CD4-positive, alpha-beta T cell treated with Interleukin-12 subunit alpha and Interleukin-12 subunit beta, for 1 hour (primary cell): ENCODE results near the gene CAMLG.

Experiments used
- DNase-seq: peaks from one replicate; pipeline ENCODE4 v3.0.0-alpha.2; 2020

Gene CAMLG

DNA sequence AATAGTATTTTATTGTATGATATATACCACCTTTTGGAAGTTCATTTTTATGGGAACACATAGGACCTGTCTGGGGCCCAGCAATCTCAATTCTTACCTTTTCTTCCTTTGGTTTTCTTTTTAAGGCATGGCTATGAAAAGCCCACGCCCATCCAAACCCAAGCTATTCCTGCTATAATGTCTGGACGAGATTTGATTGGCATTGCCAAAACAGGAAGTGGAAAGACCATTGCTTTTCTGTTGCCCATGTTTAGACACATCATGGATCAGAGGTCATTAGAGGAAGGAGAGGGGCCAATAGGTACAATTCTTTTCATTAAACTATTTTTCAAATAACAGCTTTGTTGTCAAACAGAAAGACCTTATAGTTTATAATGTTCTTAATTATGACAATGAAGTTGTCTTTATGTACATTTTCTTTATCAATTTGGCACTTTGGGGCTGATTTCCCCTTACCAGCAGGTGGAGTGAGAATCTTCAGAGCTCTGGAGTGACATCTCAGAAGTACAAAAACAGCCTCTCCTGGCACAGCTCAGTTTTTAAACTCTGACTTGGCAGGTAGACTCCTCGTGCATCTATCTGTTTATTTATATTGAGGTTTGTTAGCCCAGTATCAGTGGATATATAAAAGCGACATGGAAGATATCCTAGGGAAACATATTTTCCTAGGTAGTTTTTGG is 46.0 kb downstream of the CAMLG start:
- DNase-seq, result peak; percentile 40

DNA sequence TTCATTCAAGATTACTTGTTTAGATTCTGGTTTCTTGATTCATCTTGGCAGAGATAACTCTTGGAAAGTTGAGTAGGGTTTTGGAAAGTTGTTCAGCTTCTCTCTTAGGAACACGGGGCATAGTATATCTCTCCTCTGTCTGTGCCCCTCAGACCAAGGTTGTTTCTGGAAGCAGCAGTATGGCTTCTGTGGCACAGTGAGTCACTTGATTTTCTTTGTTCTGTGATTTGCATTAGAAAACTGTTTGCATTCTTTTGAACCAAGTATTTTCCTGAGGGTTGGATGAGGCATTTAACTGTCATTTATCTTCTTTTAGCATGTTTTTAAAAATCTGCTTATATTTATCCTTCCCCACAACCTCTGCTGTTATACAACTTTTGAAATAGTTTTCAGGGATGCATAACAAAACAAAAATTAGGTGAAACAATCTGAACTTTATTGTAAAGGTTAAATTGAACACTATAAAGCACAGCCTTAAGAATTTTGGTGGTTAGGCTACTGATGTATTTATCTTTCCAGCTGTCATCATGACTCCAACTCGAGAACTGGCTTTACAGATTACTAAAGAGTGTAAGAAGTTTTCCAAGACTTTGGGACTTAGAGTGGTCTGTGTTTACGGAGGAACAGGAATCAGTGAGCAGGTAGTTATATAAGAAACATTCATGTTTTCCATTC is 46.7 kb downstream of the CAMLG start:
- DNase-seq, result no peak

DNA sequence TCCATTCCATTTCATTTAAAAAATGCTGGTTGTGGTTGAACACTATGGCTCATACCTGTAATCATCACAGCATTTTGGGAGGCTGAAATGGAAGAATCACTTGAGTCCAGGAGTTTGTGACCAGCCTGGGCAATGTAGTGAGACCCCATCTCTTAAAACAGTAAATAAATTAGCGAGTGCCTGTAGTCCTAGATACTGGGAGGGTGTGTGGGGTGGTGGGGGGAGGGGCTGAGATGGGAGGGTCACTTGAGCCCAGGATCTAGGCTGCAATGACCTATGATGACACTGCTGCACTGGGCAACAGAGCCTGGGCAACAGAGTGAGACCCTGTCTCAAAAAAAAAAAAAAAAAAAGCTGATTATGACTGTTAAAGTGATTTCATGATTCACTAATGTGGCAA is 49.3 kb downstream of the CAMLG start:
- DNase-seq, result no peak

DNA sequence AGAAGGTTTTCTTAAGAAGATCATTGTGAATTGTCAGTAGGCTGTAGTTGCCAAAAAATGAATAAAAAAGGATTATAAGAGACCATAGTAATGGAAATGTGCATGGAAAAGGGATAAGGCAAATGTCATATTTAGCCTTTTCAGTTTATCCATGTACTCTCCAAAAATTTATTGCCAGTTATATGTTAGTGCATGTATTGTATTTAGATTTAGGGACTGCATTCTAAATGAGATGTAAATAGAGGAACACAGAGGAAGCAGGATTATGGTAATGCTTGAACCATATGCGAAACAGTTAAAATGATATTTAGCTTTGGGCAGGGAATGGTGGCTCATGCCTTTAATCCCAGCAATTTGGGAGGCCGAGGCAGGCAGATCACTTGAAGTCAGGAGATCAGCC is 53.2 kb downstream of the CAMLG start:
- no peak for DNase-seq

DNA sequence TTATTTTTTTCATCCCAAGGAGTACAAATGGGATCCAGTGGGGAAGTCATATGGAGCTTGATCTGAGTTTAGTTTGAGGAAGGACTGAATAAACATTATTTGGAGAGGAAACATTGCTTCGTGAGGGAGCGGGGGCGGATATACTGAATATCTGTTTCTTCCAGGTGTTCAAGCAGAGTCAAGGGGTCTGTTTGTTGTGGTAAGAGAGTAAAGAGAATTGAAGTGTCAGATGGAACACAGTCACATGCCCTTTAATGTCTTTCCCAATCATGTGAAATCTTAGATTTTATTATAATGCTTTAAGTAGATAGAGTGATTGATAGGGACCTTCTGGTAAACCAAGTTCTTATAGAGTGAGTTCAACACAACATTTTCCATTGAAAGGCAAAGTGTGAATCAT is 53.9 kb downstream of the CAMLG start:
- no peak for DNase-seq

DNA sequence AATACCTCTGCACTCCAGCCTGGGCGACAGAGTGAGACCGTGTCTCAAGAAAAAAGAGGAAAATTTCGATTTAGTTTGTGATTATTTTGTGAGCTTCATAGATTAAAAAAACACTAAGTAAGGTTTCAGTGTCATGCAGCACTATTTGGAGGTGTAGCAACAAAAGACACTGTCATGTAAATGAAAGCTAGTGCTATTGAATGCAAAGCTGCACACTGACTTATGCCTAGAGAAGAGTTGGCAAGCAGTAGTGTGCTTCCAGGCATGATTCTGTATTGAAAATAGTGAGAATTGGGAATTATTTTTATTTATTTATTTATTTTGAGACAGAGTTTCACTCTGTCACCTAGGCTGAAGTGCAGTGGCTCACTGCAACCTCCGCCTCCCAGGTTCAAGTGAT is 54.8 kb downstream of the CAMLG start:
- no peak for DNase-seq

DNA sequence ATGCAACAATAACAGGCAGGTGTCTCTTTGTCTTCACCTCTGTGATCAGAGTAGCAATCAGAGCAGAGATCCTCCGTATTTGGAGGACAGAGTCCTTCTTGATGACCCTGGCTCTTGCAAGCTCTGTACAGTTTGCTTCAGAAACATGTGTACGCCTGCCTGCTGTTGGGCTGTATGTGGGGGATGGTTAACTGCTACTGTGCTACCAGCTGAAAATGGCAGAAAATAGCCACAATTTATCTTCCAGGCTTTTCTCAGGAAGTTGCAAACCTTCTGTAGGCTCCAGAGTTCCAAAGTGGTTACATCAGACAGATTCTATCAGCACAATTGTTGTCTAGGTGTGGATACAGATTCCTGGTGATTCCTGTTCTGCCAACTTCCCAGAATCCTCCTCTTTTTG is 55.7 kb downstream of the CAMLG start:
- DNase-seq, result no peak

DNA sequence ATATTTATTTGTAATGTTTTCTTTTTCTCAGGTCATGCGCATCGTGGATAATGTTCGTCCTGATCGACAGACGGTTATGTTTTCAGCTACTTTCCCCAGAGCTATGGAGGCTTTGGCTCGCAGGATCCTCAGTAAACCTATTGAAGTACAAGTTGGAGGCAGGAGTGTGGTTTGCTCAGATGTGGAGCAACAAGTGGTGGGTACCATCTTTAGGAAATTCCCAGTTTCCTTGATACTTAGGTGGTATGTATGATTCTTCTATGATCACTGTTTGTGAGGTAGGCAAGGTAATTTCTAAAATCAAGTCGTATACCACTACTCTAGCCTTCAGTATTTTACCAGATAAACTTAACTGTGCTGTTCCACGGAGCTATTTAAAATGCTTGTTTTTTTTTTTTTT is 56.5 kb downstream of the CAMLG start:
- no peak for DNase-seq

DNA sequence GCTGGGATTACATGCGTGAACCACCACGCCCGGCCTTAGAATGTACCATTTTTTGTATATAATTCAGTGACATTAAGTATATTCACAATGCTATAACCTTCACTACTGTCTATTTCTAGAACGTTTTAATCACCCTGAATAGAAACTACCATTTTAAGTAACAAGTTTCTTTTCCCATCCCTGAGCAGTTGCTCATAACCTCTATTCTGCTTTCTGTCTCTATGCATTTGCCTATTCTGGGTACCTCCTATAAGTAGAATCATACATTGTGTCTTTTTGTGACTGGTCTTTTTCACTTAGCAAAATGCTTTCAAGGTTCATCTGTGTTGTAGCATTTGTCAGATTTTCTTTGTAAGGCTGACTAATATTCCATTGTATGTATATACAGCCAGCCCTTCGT is 60.1 kb downstream of the CAMLG start:
- no peak for DNase-seq
